K562 (cell line): Measurements from ENCODE around the gene SLC49A4. TPM values are rescaled to one million over a fixed set of nuclear protein-coding genes. Genes with fewer than 3 reads are reported as not detected.

ENCODE experiments used
- ATAC-seq: fragments of 200-7000 bp; cut with Tn5 transposase; 3 replicates; pipeline ENCODE4 v1.9.1; 2020; ENCODE audit warnings: moderate library complexity
- BruUV-seq: library from RNA; stranded (reverse); fragments of 400-500 nt; replicated peaks from 2 replicates; lab custom pipeline; 2021; lab: Mats Ljungman, UMichigan
- CTCF ChIA-PET: fragments of 300-600 bp; formaldehyde crosslinking; extraction: SDS; loops from one replicate; lab custom pipeline; 2021; ENCODE audit warnings: low intra/inter-chr PET ratio; lab: Yijun Ruan, JAX
- POLR2A ChIA-PET: fragments of 300-600, 350-650 bp; sonication (Branson Sonifier 250); formaldehyde crosslinking; extraction: SDS; loops from one replicate; lab custom pipeline; 2021; ENCODE audit warnings: antibody characterized with exemption, inconsistent platforms; lab: Yijun Ruan, JAX
- DNase-seq, 4 experiments: peaks; one replicate each; pipeline versions ENCODE4 v3.0.0 to v3.0.0-alpha.2; 2011 to 2018; ENCODE audit warnings: low spot score in 3 of 4, mixed read lengths in 3 of 4; ENCODE audit errors: extremely low read depth in 1 of 4
- FAIRE-seq: peaks from 2 replicates; lab custom pipeline; 2011; peaks lifted over from hg19 to GRCh38; lab: Jason Lieb, UNC
- H2AFZ ChIP-seq: 2 replicates; pipeline ENCODE4 v1.6.0; 2011; ENCODE audit warnings: low read depth, low read length, control low read depth, inconsistent platforms
- H3K27ac ChIP-seq: fragments of 200-600 bp; 3 replicates; pipeline ENCODE4 v1.8.0; 2011; ENCODE audit warnings: low read depth, mild to moderate bottlenecking, control low read depth, inconsistent platforms, low read length, moderate library complexity, mixed read lengths; ENCODE audit errors: extremely low read depth
- H3K27me3 ChIP-seq, 2 experiments: fragments of 300-600 bp in 1 of 2; 2 replicates in 1 of 2; 3 replicates in 1 of 2; pipeline versions ENCODE4 v1.6.0 to v1.8.0; 2011; ENCODE audit warnings: inconsistent platforms in 2 of 2, low read length in 2 of 2, mild to moderate bottlenecking in 1 of 2, mixed read lengths in 1 of 2, moderate library complexity in 1 of 2; ENCODE audit not compliant: control insufficient read depth in 2 of 2, insufficient read depth in 2 of 2
- H3K36me3 ChIP-seq: fragments of 300-600 bp; 3 replicates; pipeline ENCODE4 v1.8.0; 2011; ENCODE audit warnings: mild to moderate bottlenecking, low read length, inconsistent platforms; ENCODE audit not compliant: control insufficient read depth, insufficient read depth
- H3K4me1 ChIP-seq, 2 experiments: fragments of 200-600 bp in 1 of 2; replicated peaks in 1 of 2; 2 replicates in 1 of 2; 3 replicates in 1 of 2; pipeline versions ENCODE4 v1.5.1 to v1.8.0; 2011; ENCODE audit warnings: inconsistent platforms in 2 of 2, low read length in 2 of 2, mild to moderate bottlenecking in 1 of 2, mixed read lengths in 1 of 2, moderate library complexity in 1 of 2; ENCODE audit not compliant: control insufficient read depth in 2 of 2, insufficient read depth in 2 of 2
- H3K4me2 ChIP-seq: 2 replicates; pipeline ENCODE4 v1.6.1; 2011; ENCODE audit warnings: low read length, control low read depth, inconsistent platforms, mixed read lengths; ENCODE audit not compliant: insufficient read depth
- H3K4me3 ChIP-seq: fragments of 200-600 bp; sonication (generic), shearing (Covaris generic); 2 replicates; pipeline ENCODE4 v1.5.1; 2016; ENCODE audit warnings: control low read depth, inconsistent platforms
- H3K79me2 ChIP-seq: fragments of 200-600 bp; 3 replicates; pipeline ENCODE4 v1.8.0; 2011; ENCODE audit warnings: low read length, inconsistent platforms; ENCODE audit not compliant: control insufficient read depth, insufficient read depth
- H3K9ac ChIP-seq, 2 experiments: 2 replicates each; pipeline versions ENCODE4 v1.6.0 to v1.6.1; 2011; ENCODE audit warnings: low read depth in 2 of 2, low read length in 2 of 2, control low read depth in 1 of 2, inconsistent platforms in 1 of 2, mild to moderate bottlenecking in 1 of 2, mixed read lengths in 1 of 2; ENCODE audit not compliant: insufficient read depth in 1 of 2
- H3K9me1 ChIP-seq: one replicate; pipeline ENCODE4 v1.6.0; 2011; ENCODE audit warnings: inconsistent platforms, mild to moderate bottlenecking, low read length, moderate library complexity; ENCODE audit not compliant: control insufficient read depth, insufficient read depth
- H3K9me3 ChIP-seq: replicated peaks from 2 replicates; pipeline ENCODE4 v1.5.1; 2011; ENCODE audit warnings: low read depth, low read length, inconsistent platforms; ENCODE audit not compliant: control insufficient read depth, insufficient read depth
- H4K20me1 ChIP-seq: replicated peaks from 2 replicates; pipeline ENCODE4 v1.6.1; 2011; ENCODE audit warnings: low read length, inconsistent platforms, mixed read lengths; ENCODE audit not compliant: control insufficient read depth, insufficient read depth
- BACH1 ChIP-seq: fragments of 200-800 bp; sonication (Bioruptor generic); IDR thresholded peaks from 2 replicates; pipeline ENCODE4 v1.6.1; 2016; ENCODE audit warnings: missing genetic modification characterization, missing compliant biosample characterization
- BRD4 ChIP-seq: fragments of 200-600 bp; sonication (generic); IDR thresholded peaks from 2 replicates; pipeline ENCODE4 v1.6.1; 2017; ENCODE audit warnings: inconsistent platforms
- CHD4 ChIP-seq: fragments of 200-600 bp; sonication (generic); IDR thresholded peaks from 3 replicates; pipeline ENCODE4 v1.6.1; 2012; ENCODE audit warnings: low read depth, mild to moderate bottlenecking, mixed read lengths, low read length, inconsistent platforms; ENCODE audit not compliant: insufficient read depth, insufficient replicate concordance, poor library complexity, severe bottlenecking
- E2F6 ChIP-seq, 2 experiments: IDR thresholded peaks; 2 replicates each; pipeline ENCODE4 v1.6.1; 2011; ENCODE audit warnings: borderline replicate concordance in 1 of 2, control low read depth in 1 of 2, low read depth in 1 of 2, low read length in 1 of 2, mild to moderate bottlenecking in 1 of 2, mixed read lengths in 1 of 2, moderate library complexity in 1 of 2; ENCODE audit not compliant: insufficient read depth in 1 of 2, insufficient read length in 1 of 2, poor library complexity in 1 of 2, severe bottlenecking in 1 of 2; ENCODE audit errors: extremely low read depth in 1 of 2
- GTF2F1 ChIP-seq: IDR thresholded peaks from 2 replicates; pipeline ENCODE4 v1.6.1; 2011; ENCODE audit warnings: low read depth, low read length, improper control_type of control experiment
- L3MBTL2 ChIP-seq: fragments of 450-650 bp; IDR thresholded peaks from 2 replicates; pipeline ENCODE4 v1.6.1; 2016; ENCODE audit warnings: mild to moderate bottlenecking, moderate library complexity
- MTF1 ChIP-seq: fragments of 250-450 bp; sonication (Bioruptor Pico); IDR thresholded peaks from 2 replicates; pipeline ENCODE4 v1.9.0; 2021; ENCODE audit warnings: moderate library complexity, mild to moderate bottlenecking, inconsistent platforms, borderline replicate concordance
- RBM22 ChIP-seq: fragments of 200-400 bp; formaldehyde crosslinking; IDR thresholded peaks from 2 replicates; pipeline ENCODE4 v1.6.1; 2018; ENCODE audit warnings: low read length, low read depth; ENCODE audit not compliant: poor library complexity, severe bottlenecking
- TEAD1 ChIP-seq, 2 experiments: fragments of 450-650 bp in 1 of 2; sonication (generic) in 1 of 2; formaldehyde crosslinking; IDR thresholded peaks; 2 replicates each; pipeline versions ENCODE4 v1.4.0 to v1.8.0; 2020 to 2022; ENCODE audit warnings: mild to moderate bottlenecking in 2 of 2, missing genetic modification reagents in 1 of 2
- ZFP30 ChIP-seq: fragments of 250-450 bp; sonication (Bioruptor Pico); IDR thresholded peaks from 2 replicates; pipeline ENCODE4 v1.8.0; 2022; ENCODE audit warnings: moderate library complexity, mild to moderate bottlenecking, inconsistent platforms, borderline replicate concordance
- ZFP91 ChIP-seq: sonication (generic); formaldehyde crosslinking; IDR thresholded peaks from 2 replicates; pipeline ENCODE4 v1.8.0; 2022; ENCODE audit warnings: mild to moderate bottlenecking, missing genetic modification reagents
- ZNF347 ChIP-seq: fragments of 450-650 bp; formaldehyde crosslinking; IDR thresholded peaks from 2 replicates; pipeline ENCODE4 v1.4.0; 2020; ENCODE audit warnings: low read depth, mild to moderate bottlenecking, moderate library complexity
- ZSCAN29 ChIP-seq: fragments of 450-650 bp; IDR thresholded peaks from 2 replicates; pipeline ENCODE4 v1.6.1; 2017
- WGBS: fragments of 100-300 bp; shearing (Covaris generic); methylation state at CpG from one replicate; pipeline ENCODE4 v1.1.6; 2016; ENCODE audit warnings: low coverage, mixed read lengths; ENCODE audit not compliant: insufficient coverage; ENCODE audit errors: missing lambda C conversion rate; 5-methylcytosine and 5-hydroxymethylcytosine counted together
- in situ Hi-C: fragments of 300-500 bp; cut with MboI; formaldehyde crosslinking; loops from 4 replicates; pipeline ENCODE4 v1.15.0; 2018; ENCODE audit warnings: inconsistent platforms, mixed read lengths
- intact Hi-C: fragments of 100-400 bp; cut with micrococcal nuclease; formaldehyde crosslinking; loops from 2 replicates; pipeline ENCODE4 v1.14.2; 2022
- polyA plus RNA-seq, 8 experiments: library from polyadenylated mRNA; depleted of rRNA in 4 of 8; stranded (reverse) in 5 of 8; unstranded in 3 of 8; fragments of >200 nt; fragmentation: Nextera tagmentation in 2 of 8; fragmentation: Illumina TruSeq in 1 of 8; extraction: Ambion mirVana in 2 of 8; extraction: Trizol in 1 of 8; gene quantifications; 2 replicates each; pipeline versions ENCODE4 v1.2.1 to v1.2.3, GENCODE V29; 2011 to 2014; ENCODE audit warnings: inconsistent platforms in 1 of 8, missing spikeins in 1 of 8
- total RNA-seq, 7 experiments: library from RNA; depleted of rRNA in 6 of 7; stranded (reverse); fragments of >200 nt in 6 of 7; fragmentation: Illumina TruSeq in 2 of 7; extraction: Trizol in 2 of 7; gene quantifications; 2 replicates each; pipeline versions ENCODE4 v1.2.1 to v1.2.3, GENCODE V29; 2011 to 2021; ENCODE audit warnings: low replicate concordance in 1 of 7

The SLC49A4 gene
- total and polyA plus RNA-seq, 9 of the 15 experiments (the other 6 are each of a cell fraction or from before 2014, with no cell fraction given): 0.15 to 1.3 (median 0.83) TPM

- no peak overlapping the region for H3K9ac ChIP-seq
- DNase-seq (no peak), ATAC-seq (no peak), FAIRE-seq (no peak)
- in situ Hi-C loops (no loop called here), intact Hi-C loops (loop anchor here (10.0 kb wide), 1 partner anchor 104 kb away; no protein-coding TSS in a partner anchor)
- no peaks in the 10 kb centered on the region for H3K9me1 ChIP-seq
- no peaks in the 10 kb centered on the region for H3K27me3 ChIP-seq
- no peak overlapping the region for H3K4me3 ChIP-seq
- H4K20me1 ChIP-seq: no peaks in the 10 kb centered on the region
- H3K27ac ChIP-seq: no peak overlapping the region
- BruUV-seq: no TSS peak
- TF ChIP-seq TEAD1 (CRISPR knock-in tag; IDR thresholded peaks at IDR 0.05) (no peak), ZSCAN29 (no peak), GTF2F1 (no peak), E2F6 (IDR thresholded peaks at IDR 0.05; ENCODE audit: borderline replicate concordance in 1 of 2, extremely low read depth in 1 of 2, insufficient read depth in 1 of 2, insufficient read length in 1 of 2, low read depth in 1 of 2, low read length in 1 of 2, poor library complexity in 1 of 2, severe bottlenecking in 1 of 2) (no peak), MTF1 (CRISPR knock-in tag) (no peak), ZNF347 (CRISPR knock-in tag) (no peak), CHD4 (no peak), RBM22 (no peak), ZFP91 (CRISPR knock-in tag) (no peak), ZFP30 (no peak), BRD4 (no peak), L3MBTL2 (no peak), BACH1 (no peak)
- no peak overlapping the region for H2AFZ ChIP-seq
- WGBS: 49% methylated on average over 4 of the region's 5 CpGs
- no peaks in the 10 kb centered on the region for H3K36me3 ChIP-seq
- ChIA-PET POLR2A (interaction anchor here (0.8 kb wide), 1 partner anchor 35 kb away, joined by 3 read pairs; no protein-coding TSS in a partner anchor), CTCF (no interaction called here)
- H3K9me3 ChIP-seq: no peaks in the 10 kb centered on the region
- H3K4me2 ChIP-seq: no peak overlapping the region
- H3K4me1 ChIP-seq: no peaks in the 10 kb centered on the region
- H3K79me2 ChIP-seq: no peaks in the 10 kb centered on the region
Measured at GRCh38 chr3:122859021-122859805, 64.3 kb downstream of the SLC49A4 start.
